Astrocyte of the spinal cord (primary cell): ENCODE data around the gene GBF1.

Experiments used
- DNase-seq: peaks from one replicate; pipeline ENCODE4 v3.0.0; 2011; ENCODE audit warnings: low read depth, low spot score
- H3K4me3 ChIP-seq: 2 replicates; pipeline ENCODE4 v1.5.1; 2011; ENCODE audit warnings: low read depth, mild to moderate bottlenecking, low read length, moderate library complexity
- in situ Hi-C: cut with HindIII; loops from 2 replicates; pipeline ENCODE4 v1.10.0; 2017; ENCODE audit warnings: low sequenced_read_pairs
- TF ChIP-seq, protein P1 (sequence below): IDR thresholded peaks from 2 replicates; pipeline ENCODE4 v1.5.1; 2012; ENCODE audit warnings: low read depth, mild to moderate bottlenecking, low read length, inconsistent platforms

The GBF1 gene

DNA sequence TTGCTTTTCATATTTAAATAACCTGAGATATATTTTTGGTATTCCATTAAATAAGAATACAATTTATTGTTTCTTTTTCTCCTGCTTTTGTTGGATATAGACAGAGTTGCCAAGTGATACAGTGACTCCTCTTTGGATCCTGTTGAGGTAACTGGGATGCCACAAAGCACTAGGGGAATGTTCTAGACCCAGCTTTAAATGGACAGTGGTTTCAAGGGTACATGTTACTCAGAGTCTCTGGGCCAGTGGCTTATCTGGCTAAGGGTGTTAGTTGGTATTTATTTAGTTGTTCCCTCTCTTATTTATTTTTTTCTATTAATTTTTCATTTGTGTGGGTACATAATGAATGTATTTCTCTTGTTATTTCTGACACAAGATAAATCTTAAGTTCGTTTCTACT lies 9.1 kb downstream of the GBF1 start:
- TF ChIP-seq, protein P1, sequence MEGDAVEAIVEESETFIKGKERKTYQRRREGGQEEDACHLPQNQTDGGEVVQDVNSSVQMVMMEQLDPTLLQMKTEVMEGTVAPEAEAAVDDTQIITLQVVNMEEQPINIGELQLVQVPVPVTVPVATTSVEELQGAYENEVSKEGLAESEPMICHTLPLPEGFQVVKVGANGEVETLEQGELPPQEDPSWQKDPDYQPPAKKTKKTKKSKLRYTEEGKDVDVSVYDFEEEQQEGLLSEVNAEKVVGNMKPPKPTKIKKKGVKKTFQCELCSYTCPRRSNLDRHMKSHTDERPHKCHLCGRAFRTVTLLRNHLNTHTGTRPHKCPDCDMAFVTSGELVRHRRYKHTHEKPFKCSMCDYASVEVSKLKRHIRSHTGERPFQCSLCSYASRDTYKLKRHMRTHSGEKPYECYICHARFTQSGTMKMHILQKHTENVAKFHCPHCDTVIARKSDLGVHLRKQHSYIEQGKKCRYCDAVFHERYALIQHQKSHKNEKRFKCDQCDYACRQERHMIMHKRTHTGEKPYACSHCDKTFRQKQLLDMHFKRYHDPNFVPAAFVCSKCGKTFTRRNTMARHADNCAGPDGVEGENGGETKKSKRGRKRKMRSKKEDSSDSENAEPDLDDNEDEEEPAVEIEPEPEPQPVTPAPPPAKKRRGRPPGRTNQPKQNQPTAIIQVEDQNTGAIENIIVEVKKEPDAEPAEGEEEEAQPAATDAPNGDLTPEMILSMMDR, result no peak
- in situ Hi-C loops, result no loop called here
- H3K4me3 ChIP-seq, result no peak overlapping the region
- no peak for DNase-seq

DNA sequence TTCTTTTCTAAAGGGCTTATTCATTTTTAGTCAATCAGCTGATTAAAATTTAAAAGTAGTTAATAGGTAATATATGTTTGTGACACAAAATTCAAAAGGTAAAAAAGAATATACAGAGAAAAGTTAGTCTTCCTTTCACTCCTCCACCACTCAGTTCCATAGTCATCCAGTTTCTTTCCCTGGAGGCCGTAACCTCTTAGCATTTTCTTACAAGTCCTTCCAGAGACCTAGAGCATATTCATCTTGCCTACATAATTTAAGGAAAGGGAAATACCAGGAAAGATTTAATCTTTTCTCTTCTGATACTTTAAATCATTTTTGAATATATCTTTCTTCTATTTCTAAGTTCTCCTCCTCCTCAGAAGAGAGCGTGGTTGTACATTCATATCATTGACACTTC lies 10.1 kb downstream of the GBF1 start:
- TF ChIP-seq, protein P1, result no peak
- in situ Hi-C loops, result no loop called here
- DNase-seq, result no peak
- no peak overlapping the region for H3K4me3 ChIP-seq

- TF ChIP-seq, protein P1, result no peak
These were observed 15.9 kb downstream of the GBF1 start for GRCh38 chr10:102261196-102261595.

GRCh38 chr10:102261842-102262241 lies 16.5 kb downstream of the GBF1 start:
- no peak for DNase-seq
- TF ChIP-seq, protein P1, result no peak
- no peak overlapping the region for H3K4me3 ChIP-seq
- in situ Hi-C loops, result no loop called here

More at GRCh38 chr10:102261196-102261595, 15.9 kb downstream of the GBF1 start:
- in situ Hi-C loops, result no loop called here
- H3K4me3 ChIP-seq, result no peak overlapping the region
- DNase-seq, result no peak

GRCh38 chr10:102262744-102263370 lies 17.5 kb downstream of the GBF1 start:
- in situ Hi-C loops, result no loop called here
- peak; percentile 19 for DNase-seq
- TF ChIP-seq, protein P1, result no peak
- H3K4me3 ChIP-seq, result no peak overlapping the region

GRCh38 chr10:102264371-102264770 lies 19.0 kb downstream of the GBF1 start:
- TF ChIP-seq, protein P1, result no peak
- DNase-seq, result no peak
- no peak overlapping the region for H3K4me3 ChIP-seq
- in situ Hi-C loops, result no loop called here

- in situ Hi-C loops, result no loop called here
- TF ChIP-seq, protein P1, result no peak
- DNase-seq, result no peak
- H3K4me3 ChIP-seq, result no peak overlapping the region
These were observed 21.3 kb downstream of the GBF1 start for GRCh38 chr10:102266670-102267069.
